ENCODE results near the gene IMMP2L.

IMMP2L gene

DNA sequence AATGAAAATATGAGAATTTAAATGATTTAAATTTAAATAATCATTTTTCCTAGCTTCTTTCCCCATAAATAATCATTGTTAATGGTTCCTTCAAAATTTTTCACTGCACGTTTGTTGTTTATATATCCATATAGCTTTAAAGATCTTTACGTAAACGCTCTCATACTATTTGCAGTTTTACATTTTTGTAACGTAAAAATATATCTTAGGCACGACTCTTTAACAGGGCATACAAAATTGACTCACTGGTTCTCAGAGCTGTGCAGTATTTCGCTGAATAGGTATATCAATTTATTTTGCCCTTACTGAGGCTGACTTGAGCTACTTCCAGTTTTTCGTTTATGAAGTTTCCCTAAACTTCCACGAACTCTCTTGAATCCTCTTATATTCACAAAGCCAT, 365.6 kb downstream of the IMMP2L start:
- DNase-seq = no peak

DNA sequence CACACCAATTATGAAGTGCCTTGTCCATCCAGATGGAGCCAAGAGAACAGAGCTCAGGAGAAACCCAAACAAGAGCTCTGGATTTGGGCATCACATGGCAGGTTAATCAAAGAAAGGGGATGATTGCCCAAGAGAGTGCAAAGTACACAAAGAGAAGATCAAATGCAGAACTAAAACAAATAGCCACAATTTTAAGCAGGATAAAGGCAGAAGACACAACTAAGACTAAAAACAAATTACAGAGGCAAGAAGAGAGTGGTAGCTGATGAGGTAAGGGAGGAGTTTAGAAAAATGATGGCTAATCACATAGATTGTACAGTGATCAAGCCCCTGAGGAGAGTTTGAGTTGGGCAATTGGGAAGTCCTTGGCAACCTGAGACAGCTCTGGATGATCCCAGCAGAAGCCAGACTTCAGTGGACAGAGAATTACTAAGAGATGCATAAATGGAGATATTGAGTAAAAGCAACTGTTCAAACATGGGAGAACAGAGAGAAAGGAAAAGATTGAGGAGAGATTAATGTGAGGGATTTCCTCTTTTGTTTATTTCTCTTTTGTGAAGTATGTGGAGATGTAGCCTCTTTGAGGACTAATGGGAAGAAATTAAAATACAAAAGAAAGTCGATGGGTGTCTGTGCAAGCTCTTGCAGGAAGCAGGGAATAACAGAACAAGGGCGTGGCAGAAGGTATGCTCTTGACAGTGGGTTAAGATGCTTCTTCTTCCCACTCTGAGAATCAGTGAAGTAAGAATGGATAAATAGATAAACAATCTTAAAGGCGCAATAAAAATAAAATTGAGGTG, 369.5 kb downstream of the IMMP2L start:
- DNase-seq = no peak

DNA sequence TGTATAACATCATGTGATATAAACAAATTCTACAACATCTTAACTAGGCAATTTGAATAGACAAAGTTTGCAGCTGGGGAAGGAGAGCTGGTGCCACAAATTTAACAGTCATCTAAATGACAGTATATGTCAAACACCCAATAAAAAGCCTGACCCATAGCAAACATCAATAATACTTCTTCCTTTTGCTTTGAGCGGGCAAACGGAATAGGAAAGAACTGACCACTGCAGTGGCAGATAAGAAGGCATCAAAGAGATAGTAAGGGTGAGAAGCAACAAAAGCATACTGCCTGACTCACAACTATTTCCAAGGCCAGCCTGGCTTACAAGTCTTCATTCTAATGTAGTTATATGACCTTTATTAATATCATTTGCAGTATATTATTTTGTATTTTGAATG, 371.5 kb downstream of the IMMP2L start:
- DNase-seq = no peak

DNA sequence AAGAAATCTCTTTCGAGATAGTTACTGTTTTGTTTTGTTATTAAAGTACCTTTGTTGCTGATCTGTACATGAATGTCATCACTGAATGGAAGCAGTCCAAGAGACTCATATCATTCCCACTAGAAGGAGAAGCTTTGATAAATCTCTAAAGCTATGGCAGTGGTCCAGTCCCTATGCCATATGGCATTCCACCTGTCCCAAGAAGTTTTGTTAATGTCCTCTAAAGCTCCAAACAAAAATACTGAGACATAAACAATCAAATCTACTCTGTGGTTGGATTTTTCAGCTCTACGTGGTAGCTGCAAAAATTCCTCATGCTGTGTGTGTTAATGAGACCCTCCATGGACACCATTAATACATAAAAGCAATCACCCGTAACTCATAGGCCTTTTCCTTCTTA, 377.3 kb downstream of the IMMP2L start:
- DNase-seq = no peak

DNA sequence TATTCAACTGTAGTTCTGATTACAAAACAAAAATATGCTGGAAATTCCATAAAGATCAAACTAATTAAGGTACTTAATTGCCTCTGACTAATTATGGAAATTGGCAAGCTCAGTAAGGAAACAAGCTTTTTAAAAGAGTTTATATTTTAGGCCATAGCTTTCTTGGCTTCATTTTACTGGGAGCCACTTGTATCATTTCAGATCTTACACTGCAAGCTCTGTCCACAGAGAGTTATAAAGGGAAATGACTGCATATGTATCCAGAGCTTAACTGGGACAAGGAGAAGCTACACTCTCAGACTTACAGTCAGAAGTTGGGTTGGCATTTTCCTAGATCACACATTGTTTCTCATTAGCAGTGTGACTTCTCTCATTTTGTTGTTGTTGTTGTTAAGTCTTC, 379.0 kb downstream of the IMMP2L start:
- DNase-seq = no peak

DNA sequence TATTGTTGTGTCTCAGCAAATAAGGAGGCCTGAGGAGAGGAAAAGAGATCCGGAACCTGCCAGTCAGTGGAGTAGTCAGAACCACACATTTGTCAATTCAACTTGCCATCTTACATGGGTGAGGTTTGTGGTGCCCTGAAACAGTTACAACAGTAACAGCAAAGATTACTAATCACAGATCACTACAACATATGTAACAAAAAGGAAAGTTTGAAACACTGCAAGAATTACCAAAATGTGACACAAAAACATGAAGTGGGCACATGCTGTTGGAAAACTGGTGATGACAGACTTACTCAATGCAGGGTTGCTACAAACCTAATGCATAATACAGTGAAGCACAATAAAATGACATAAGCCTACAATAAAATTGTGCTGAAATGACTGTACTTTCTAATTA, 382.0 kb downstream of the IMMP2L start:
- DNase-seq = no peak

DNA sequence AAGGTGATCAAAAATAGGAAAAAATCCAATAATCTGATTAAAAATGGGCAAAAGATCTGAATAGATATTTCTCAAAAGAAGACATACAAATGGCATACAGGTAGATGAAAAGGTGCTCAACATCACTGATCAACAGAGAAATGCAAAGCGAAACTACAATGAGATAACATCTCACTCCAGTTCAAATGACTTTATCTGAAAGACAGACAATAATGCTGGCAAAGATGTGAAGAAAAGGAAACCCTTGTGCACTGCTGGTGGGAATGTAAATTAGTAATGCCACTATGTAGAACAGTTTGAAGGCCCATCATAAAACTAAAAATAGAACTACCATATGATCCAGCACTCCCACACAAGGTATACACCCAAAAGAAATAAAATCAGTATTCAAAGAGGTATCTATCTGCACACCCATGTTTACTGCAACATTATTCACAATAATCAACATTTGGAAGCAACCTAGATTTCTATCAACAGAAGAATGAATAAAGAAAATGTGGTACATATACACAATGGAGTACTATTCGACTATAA, 386.3 kb downstream of the IMMP2L start:
- DNase-seq = no peak

DNA sequence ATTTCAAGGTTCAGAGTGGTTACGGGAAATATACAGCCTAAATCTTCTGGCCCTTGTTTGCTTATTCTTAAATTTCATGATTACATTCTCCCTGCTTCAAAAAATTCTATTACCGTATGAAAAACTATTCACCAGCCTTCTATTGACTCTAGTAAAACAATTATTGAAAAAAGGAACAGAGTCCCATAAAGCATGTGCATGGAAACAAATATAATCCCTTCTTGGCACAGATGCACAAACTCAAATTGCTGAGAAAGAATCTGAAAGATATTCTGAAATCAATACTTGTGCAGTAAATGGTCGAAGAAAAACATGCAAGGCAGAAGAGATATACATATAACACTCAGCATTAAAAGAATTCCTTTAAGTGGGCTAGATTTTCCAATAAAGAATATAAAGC, 387.8 kb downstream of the IMMP2L start:
- no peak for DNase-seq

DNA sequence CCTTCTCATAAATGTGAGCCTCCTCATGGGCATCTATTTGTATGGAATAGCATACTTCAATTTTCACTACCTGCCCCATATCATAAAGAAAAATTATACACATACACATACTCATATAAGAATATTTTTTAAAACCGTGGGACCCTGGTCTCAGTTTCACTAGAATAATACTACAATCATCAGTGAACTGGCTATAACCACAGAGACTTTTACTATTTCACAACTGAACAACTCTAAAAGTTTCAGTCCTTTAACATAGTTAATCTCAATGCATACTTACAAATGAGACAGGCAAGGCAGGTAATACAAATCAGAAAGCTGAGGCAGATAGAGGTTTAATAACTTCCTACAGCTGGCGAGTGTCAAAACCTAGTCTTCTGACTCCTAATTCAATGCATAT, 388.3 kb downstream of the IMMP2L start:
- DNase-seq = no peak

DNA sequence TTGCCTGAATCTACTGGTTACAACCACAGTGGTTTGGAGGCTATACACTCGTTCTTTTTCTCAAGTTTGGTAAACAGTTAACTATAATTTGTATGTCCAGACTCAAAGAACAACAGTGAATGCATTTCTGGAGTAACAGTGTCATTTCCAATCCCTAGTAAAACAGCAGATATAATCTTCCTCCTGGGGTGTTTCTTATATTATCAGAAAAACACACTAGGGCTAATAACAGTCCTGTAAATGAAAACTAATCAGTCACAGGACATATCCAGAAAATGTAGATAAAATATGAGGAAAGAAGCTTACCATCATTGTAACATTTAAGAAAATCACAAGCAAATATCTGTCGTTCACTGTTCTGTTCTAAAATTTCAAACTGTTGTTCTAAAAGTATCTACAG, 388.8 kb downstream of the IMMP2L start:
- no peak for DNase-seq

DNA sequence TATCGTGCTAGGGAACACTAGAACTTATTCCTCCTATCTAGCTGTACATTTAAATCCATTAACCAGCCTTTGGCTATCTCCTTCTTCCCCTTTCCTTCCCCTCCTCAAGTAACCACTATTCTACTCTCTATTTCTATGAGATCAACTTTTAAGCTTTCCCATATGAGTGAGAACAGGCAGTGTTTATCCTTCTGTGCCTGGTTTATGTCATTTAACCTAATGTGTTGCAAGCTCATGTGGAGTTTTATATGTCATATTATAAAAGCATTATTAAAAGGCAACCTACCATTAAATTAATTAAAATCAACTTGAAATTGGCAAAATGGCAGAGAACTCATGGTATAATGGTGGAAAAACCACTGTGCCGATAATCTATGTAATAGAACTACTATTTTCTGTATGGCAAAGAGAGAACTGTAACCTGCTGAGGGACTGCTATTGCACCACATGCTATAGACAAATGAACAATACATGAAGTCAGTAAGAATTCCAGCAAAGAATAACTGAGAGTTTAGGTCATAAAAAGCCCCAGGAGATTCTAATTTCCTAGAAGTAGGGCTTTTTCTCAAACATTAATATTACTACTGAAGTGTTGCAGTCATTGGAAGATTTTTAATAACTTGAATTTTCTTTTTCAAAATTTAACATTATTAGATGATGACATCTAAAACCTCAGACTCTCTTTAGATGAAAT, 389.6 kb downstream of the IMMP2L start:
- DNase-seq = no peak

DNA sequence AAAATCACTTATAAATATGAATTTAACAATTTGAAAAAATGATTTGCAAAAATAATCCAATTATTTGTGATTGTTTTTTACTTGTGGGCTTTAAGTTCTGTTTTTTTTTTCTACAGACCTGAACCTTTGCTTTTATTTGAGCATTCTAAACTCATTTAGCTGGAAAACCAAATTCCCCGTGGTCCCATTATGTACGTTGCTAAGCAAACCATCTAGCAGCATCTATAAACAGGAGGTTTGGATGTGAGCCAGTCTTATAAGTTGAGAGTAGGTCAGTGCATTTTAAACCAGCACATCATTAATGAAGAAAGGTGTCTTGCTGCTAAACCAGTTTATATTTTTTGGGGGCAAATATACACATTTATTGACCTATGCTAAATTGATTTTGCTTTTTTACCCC, 394.1 kb downstream of the IMMP2L start:
- no peak for DNase-seq

DNA sequence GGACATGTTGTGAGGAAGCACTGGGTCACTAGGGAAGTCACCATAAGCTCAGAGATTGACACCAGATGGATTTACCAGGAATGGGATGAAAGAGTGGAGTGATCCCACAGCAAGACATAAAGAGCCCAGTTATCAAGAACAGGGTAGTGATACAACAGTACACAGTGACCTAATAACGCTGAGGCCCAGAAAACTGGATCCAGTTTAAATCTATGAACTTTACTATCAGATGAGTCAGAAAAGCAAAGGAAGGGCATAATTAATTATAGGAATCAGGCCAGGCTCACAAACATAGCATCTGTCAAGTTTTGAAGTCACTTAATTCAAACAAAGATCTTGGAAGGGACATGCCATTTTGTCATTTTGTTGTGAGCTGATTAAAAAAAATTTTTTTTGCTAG, 397.9 kb downstream of the IMMP2L start:
- no peak for DNase-seq

DNA sequence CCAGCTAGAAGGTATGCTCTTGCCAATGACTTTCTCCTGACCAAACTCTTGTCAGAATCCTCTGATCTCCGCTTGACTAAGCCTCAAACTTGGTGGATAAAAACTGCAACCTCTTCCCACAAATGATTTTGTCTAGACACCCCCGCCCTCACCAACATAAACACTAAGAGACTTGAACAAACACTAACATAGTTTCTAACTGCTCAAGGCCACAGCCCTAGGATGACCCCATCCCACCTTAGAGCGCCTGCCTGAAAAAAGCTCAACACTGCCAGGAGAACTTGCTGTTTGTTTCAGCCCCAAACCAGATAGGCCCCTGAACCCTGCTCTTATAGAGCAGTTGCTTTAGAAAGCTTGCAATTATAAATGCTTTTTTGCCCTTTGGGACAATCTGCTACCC, 399.6 kb downstream of the IMMP2L start:
- no peak for DNase-seq

DNA sequence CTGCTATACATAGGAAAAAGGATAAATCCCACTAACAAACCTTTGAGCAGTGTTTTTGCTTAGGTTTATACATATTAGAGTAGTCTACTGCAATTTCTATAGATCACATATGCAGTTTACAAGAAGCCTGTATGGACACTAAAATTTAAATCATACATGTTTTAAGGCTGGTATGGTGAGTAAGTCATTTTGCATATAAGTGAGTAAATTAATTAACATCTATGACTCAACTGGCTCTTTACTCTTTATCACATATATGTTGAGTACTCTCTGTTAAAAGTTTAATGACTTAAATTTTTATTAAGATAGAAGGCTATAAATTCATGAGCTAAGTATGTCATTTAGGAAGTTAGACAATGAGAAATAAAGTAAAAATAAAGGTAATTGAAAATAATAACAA, 402.0 kb downstream of the IMMP2L start:
- no peak for DNase-seq

DNA sequence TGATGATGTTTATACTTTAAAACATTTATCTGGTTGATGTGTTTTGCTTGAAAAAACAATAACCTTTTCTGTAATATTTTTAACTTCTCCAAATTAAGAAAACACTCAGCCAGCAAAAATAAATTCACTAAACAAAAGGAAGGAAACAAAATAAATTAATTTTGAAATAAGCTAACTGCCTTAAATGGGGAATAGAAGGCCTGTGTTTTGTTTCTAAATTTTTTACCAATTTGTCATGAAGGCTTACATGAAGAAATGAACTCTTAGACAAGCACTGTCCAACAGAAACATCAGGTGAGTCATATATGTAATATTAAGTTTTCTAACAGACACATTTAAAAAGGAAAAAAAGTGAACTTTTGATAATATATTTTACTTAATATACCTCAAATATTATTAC, 402.9 kb downstream of the IMMP2L start:
- DNase-seq = no peak

DNA sequence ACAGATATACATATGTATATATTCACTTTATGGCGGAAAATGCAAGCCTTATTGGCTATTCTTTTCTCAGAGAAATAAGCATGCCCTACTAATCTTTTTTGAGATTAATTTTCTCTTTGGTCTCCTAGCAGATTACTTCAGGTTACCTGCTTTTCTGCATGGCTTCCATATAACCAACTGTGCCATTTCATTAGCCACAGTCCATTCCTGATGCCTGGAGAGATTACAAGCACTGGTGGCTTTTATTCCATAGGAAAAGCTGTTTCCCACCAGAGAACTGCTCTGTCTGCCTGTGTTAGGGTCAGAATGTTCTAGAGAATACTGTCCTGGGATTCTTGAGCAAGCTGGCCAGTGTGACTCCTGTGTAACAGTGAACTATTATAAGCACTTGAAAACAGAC, 411.6 kb downstream of the IMMP2L start:
- DNase-seq = no peak

DNA sequence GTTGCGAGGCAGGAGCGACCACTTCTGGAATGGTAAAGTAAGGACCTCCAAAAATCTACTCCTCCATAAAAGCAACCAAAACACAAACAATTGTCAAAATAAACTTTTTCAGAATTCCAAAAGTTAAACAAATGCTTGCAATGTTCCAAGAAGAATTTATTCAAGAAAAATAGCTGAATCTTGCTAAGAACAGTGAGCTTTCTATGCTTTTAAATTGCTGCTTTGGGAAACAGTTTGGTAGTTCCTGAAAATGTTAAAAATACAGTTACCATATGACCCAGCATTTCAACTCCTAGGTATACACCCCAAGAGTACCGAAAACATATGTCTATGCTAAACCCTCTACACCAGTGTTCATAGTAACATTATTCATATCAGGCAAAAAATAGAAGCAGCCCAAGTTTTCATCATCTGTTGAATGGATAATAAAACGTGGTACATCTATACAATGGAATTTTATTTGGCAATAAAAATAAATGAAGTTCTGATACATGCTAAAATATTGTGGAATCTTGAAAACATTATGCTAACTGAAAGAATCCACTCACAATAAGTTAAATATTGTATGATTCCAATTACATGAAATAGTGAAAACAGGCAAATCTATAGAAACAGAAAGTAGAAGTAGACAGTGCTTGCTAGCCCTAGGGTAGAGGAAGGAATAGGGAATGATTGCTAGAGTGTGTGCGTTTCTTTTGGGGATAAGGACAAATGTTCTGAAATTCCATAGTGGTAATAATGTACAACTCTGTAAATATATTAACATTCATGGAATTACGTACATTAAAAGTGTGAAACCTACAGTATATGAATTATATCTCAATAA, 414.4 kb downstream of the IMMP2L start:
- no peak for DNase-seq

DNA sequence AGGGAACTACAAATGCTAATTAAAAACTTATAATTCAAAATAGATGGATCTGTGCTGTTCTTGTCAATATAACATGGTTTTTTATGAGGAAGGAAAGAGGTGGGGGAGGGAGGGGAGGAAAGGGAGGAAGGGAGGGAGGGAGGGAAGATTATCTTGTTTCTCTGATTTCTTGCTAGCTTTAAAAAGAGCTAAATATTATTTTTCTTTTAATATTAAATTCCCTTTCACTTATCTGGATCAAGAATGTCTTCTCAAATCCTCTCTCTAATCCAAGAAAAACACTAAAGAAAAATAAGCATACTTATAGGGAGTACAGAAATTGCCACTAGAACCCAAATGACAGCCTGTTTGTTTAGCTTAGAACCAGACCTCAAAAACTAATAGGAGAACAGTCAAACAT, 416.2 kb downstream of the IMMP2L start:
- no peak for DNase-seq

DNA sequence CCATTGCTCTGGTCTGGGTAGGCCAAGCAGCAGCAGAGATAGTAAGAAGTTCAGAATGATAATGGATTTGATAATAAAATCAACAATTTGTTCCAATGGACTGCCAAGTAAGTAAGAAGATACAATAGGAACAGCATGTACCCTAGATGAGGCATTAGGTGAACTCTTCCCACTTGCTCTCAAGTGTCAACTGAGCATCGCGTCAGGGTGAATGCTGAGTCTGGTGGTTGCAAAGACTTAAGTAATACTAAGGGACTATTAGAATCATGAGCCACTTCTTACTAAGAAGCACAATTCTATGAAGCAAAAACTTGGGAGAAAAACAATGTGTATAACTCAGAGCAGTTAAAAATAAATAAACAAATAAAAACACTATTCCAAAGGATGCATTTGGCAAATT, 416.8 kb downstream of the IMMP2L start:
- no peak for DNase-seq

DNA sequence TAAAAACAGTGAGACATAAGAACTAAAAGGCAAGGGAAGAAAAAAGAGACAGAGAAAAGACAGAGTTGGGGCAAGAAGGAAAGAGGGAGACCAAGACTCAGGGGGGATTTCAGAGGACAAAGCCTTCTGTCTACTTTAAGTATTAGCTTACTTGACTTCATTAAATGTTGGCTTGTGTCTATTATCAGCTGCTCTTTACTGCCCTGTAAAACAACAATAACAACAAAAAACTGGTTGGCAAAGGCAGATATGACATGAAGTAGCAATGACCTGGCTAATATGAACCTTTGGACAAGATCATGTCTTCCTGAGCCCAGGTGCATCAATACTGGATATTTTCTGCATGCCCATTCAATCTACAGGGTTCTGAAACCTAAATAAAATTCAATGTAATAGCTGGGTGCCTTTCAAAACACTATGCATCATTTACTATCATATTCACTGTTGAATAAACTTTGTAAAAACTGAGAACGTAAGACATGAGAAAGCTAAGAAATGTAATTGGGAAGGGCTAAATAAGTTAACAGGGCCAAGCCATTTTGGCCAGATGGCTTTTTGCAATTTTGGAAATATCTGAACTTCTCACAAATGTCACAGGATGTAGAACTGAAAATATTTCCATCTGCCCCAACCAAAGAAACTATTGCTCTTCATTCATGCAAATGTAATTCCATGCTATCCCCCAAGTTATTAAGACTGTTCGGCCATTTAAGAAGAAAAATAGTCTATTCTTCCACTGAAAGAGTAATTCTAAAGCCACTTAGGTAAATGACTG, 422.0 kb downstream of the IMMP2L start:
- no peak for DNase-seq

DNA sequence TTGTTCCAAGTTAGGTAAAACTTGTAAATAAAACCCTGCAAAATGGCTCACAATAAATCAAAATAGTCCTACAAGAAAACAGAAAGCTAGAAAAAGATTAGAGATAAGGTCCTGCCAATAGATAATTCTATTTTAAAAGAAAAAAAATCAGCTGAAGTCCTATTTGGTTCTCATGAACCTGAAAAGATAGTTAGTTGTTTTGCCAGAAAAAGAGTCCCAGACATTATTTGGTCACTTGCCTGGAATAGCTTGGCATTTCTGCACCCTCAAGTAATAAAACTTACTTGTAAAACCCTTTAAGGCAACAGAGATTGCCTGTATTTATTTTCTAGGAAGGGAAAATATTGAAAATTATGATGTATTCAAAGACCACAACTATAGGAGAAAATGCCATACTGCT, 423.7 kb downstream of the IMMP2L start:
- DNase-seq = no peak

DNA sequence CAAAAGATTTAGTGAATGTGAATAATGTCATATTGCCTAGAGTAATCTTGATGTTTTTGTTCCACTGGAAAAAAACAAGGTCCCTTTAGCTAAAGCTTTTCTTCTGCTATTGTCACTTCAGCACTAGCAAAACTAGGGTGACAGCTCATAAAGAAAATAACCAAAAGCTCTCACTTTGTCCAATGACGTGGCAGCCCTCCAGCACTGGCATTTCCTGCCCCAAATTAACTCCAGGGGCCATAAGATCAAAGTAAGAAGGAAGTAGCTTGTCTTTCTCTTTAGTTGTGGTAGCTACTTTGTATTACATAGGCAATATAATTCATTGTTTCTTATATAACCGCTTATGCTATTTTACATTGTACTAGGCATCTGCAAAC, 424.1 kb downstream of the IMMP2L start:
- peak; percentile 53 for DNase-seq

All from stimulated activated naive CD4-positive, alpha-beta T cell treated with Interleukin-2 at 50 U/mL for 16 hours (primary cell).